RCC 7860 (cell line): Measurements from ENCODE around the gene SPAG4.
A peak's percentile ranks its signal among the peaks of the same experiment; 100 is the strongest.

ENCODE experiments used
- DNase-seq: peaks from one replicate; pipeline ENCODE4 v3.0.0-alpha.2; 2015; ENCODE audit warnings: low spot score
- FAIRE-seq: peaks from 2 replicates; lab custom pipeline; 2012; peaks lifted over from hg19 to GRCh38; lab: Jason Lieb, UNC

Gene SPAG4

GRCh38 chr20:35619196-35620095, 3.8 kb downstream of the SPAG4 start:
- DNase-seq = peak; percentile 89
- peak; percentile 78 for FAIRE-seq

DNA sequence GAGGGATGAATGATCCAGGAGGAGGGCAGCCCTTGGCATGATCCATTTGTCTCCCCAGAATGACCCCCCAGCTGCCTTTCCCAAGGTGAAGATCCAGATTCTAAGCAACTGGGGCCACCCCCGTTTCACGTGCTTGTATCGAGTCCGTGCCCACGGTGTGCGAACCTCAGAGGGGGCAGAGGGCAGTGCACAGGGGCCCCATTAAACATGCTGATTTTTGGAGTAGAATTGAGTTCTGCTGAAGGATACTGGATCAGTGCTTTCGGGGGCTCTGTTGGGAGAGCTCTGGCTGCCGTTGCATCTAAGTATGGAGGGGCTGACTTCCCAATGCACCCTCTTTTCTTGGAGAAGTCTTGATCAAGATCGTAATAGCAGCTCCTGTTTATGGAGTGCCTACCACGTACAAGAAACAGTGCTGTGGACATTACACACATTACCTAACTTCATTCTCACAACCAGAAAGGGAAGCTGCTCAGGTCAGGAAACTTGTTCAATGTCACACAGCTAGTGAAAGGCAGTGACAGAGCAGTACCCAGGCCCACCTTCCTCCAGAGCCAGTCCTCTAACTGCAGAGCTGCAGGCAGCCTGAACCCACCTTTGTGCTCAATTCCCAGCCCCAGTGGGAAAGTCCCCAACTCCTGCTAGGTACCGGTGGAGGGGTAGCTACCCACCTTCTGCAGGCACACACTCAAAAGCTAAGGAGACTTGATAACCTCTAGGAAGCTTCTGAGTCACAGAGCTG, 5.4 kb downstream of the SPAG4 start:
- DNase-seq (no peak), FAIRE-seq (no peak)

DNA sequence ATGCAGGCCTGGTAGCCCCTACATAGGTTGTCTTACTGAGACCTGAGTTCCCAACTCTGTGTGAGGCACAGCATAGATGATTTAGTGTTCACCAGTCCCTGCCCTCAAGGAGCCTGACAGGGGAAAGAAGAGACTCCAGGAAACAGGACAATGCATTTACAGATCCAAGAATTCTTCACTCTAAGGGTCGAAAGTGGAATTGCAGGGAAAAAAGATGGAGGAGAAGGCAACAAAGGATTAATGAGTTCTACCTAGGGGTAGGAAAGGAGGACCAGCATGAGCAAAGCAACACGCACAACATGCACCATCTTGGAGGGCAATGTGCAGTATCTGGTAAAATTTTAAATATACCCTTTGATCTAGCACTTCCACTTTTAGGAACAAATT, 5.9 kb downstream of the SPAG4 start:
- FAIRE-seq (no peak), DNase-seq (no peak)

GRCh38 chr20:35625584-35626385, 10.2 kb downstream of the SPAG4 start:
- DNase-seq (no peak), FAIRE-seq (no peak)

DNA sequence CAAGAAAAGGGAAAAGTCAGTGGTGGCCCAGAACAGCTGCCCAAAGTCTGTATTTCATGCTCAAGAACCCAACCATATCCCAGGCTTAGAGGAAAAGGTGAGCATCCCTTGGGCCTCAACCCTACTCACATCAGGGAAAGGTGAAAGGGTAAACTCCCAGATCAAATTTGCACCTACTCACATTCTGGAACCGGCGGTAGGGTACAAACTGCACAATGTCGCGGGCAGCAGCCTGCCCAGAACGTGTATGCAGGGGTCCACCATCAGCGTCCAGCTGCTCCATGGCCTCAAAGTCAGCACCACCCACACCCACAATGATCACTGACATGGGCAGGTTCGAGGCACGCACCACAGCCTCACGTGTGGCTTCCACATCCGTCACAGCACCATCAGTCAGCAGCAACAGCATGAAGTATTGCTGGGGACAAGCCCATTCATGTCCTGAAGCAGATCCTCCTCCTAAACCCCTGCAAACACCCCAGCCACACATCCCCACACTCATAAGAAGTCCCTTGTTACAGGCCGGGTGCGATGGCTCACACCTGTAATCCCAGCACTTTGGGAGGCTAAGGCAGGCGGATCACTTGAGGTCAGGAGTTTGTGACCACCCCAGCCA, 10.9 kb downstream of the SPAG4 start:
- DNase-seq (no peak), FAIRE-seq (no peak)

- FAIRE-seq (no peak), DNase-seq (no peak)
Observed at GRCh38 chr20:35627121-35627520, 11.5 kb downstream of the SPAG4 start.

- no peak for FAIRE-seq
- no peak for DNase-seq
Observed at GRCh38 chr20:35629427-35630145, 14.0 kb downstream of the SPAG4 start.

DNA sequence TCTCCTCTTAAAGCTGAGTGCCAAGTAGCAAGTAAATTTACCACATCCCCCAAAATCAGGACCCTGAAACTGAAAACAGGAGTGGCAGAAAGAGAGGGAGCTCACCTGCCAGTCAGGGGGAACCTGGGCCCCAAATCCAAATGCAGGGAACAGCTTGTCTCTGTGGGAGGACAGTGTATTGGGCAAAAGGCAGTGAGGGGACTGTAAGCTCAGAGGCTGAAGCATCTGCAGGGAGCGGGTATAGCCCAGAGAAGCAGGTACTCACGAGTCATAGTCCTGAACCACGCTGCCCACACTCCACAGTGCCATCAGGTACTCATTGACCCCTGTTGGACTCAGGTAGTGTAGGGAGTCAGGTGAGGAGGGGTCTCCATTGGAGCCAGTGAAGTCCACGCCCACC, 15.0 kb downstream of the SPAG4 start:
- FAIRE-seq (no peak), DNase-seq (no peak)

GRCh38 chr20:35632539-35633115, 17.0 kb downstream of the SPAG4 start:
- DNase-seq = no peak
- FAIRE-seq = no peak

GRCh38 chr20:35635652-35636051, 20.0 kb downstream of the SPAG4 start:
- FAIRE-seq (no peak), DNase-seq (no peak)

GRCh38 chr20:35636095-35636494, 20.5 kb downstream of the SPAG4 start:
- no peak for FAIRE-seq
- no peak for DNase-seq

- no peak for DNase-seq
- FAIRE-seq = no peak
Observed at GRCh38 chr20:35637276-35637675, 21.6 kb downstream of the SPAG4 start.

GRCh38 chr20:35638751-35639150, 23.1 kb downstream of the SPAG4 start:
- FAIRE-seq (no peak), DNase-seq (no peak)

- no peak for FAIRE-seq
- no peak for DNase-seq
Observed at GRCh38 chr20:35640724-35641123, 25.1 kb downstream of the SPAG4 start.

DNA sequence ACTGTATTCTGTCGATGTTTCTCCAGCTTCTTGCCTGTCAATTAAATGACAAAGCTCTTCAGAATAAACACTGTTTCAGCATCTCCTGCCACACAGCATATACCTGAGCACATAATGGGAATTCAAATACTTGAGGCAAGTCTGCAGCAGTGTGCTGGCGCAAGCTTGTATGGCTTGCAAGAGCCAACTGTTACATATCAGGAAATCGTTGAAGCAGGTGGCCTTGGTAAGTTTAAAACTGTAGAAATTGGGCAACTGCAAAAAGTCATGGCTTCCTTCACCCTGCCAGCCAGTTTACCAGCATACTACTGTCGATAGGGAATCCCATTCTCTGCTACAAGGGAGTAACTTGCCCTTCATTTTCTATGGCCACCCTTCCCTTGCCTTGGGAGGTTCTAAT, 26.1 kb downstream of the SPAG4 start:
- no peak for DNase-seq
- no peak for FAIRE-seq

GRCh38 chr20:35643045-35643444, 27.4 kb downstream of the SPAG4 start:
- no peak for DNase-seq
- no peak for FAIRE-seq

GRCh38 chr20:35644806-35645205, 29.2 kb downstream of the SPAG4 start:
- FAIRE-seq = no peak
- no peak for DNase-seq

DNA sequence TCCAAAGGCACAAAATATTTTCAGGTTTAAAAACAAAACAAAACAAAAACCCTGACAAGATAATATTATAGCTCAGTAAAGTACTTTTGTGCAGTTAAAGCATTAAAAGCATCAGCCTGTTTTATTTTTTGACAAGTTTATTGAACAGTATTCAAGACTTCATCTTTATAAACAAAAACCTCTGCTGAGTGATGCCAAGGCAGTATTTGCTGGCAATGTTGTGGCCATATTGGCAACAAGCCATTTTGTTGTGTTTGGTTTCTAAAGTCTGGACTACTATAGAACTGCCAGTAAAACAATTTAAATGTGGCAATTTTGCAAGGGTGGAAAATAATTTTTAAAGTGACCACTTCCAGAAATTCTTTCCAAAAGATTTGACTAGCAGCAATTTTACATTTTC, 33.2 kb downstream of the SPAG4 start:
- FAIRE-seq = no peak

GRCh38 chr20:35650632-35651031, 35.0 kb downstream of the SPAG4 start:
- FAIRE-seq (no peak), DNase-seq (no peak)

More for the DNA sequence above, 33.2 kb downstream of the SPAG4 start:
- DNase-seq = no peak

- DNase-seq (no peak), FAIRE-seq (no peak)
Observed at GRCh38 chr20:35651958-35652357, 36.3 kb downstream of the SPAG4 start.
